GM19240 (cell line): Measurements from ENCODE around the gene GPAM.
"Not testable (repeated sequence)": the region's sequence is repeated elsewhere in the genome, so short reads cannot be mapped to it uniquely, and the experiment has no call there.

Experiments
- DNase-seq: peaks from one replicate; pipeline ENCODE4 v3.0.0; 2011; ENCODE audit warnings: low spot score; ENCODE audit not compliant: insufficient read length

The GPAM gene

GRCh38 chr10:112132435-112132834 lies 51.1 kb downstream of the GPAM start:
- no peak for DNase-seq

- DNase-seq: no peak
Measured at GRCh38 chr10:112131996-112132395, 51.6 kb downstream of the GPAM start.

GRCh38 chr10:112131346-112131745 lies 52.2 kb downstream of the GPAM start:
- DNase-seq: no peak

- no peak for DNase-seq
Measured at GRCh38 chr10:112126901-112127300, 56.7 kb downstream of the GPAM start.

GRCh38 chr10:112126172-112126571 lies 57.4 kb downstream of the GPAM start:
- DNase-seq: no peak

DNA sequence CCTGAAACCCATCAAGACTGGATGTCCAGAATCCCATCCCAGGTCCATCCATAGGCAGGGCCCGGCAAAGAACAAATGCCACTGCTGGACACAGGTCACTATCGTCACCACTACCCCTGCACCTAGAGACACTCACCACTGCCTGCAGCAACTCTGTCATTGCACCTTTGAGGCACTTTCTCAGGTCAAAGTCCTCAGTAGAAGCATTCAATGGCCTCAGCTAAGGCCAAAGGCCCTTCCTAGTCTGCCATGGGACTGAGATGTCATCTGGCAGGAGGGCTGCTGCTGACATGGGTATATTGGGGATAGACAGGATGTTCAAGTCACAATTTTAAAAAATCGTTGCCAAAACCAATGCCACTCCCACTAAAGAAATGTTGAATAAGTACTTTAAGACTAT lies 58.7 kb downstream of the GPAM start:
- DNase-seq: no peak

GRCh38 chr10:112122827-112123226 lies 60.7 kb downstream of the GPAM start:
- no peak for DNase-seq

GRCh38 chr10:112120491-112120890 lies 63.1 kb downstream of the GPAM start:
- no peak for DNase-seq

- DNase-seq: peak; percentile 48
Measured at GRCh38 chr10:112115781-112116385, 67.7 kb downstream of the GPAM start.

GRCh38 chr10:112109779-112110178 lies 73.8 kb downstream of the GPAM start:
- DNase-seq: not testable (repeated sequence)
